GM23338 (cell line): ENCODE results near the gene FHIT. TPM values are rescaled to one million over a fixed set of nuclear protein-coding genes. Genes with fewer than 3 reads are reported as not detected.

ENCODE experiments used
- ATAC-seq: fragments of 200-7000 bp; cut with Tn5 transposase; 3 replicates; pipeline ENCODE4 v1.9.1; 2020
- DNase-seq: peaks from one replicate; pipeline ENCODE4 v3.0.0-alpha.2; 2015; ENCODE audit warnings: low spot score
- H2AFZ ChIP-seq: fragments of 200-600 bp; sonication (generic); 2 replicates; pipeline ENCODE4 v1.8.0; 2016; ENCODE audit warnings: antibody characterized with exemption, mild to moderate bottlenecking, moderate library complexity
- H3F3A ChIP-seq: fragments of 200-600 bp; sonication (generic); replicated peaks from 2 replicates; pipeline ENCODE4 v1.8.0; 2017; ENCODE audit warnings: antibody characterized with exemption, mixed run types, low read depth
- H3K27ac ChIP-seq: fragments of 200-600 bp; sonication (generic); 2 replicates; pipeline ENCODE4 v1.6.1; 2016; ENCODE audit warnings: low read depth
- H3K27me3 ChIP-seq: fragments of 200-600 bp; sonication (generic); 2 replicates; pipeline ENCODE4 v1.8.0; 2016; ENCODE audit warnings: mild to moderate bottlenecking, mixed run types, moderate library complexity; ENCODE audit not compliant: insufficient read depth
- H3K36me3 ChIP-seq: fragments of 200-600 bp; sonication (generic); 2 replicates; pipeline ENCODE4 v1.8.0; 2016; ENCODE audit warnings: mild to moderate bottlenecking; ENCODE audit not compliant: insufficient read depth
- H3K4me1 ChIP-seq: fragments of 200-600 bp; sonication (generic); 2 replicates; pipeline ENCODE4 v1.8.0; 2016; ENCODE audit warnings: mild to moderate bottlenecking, moderate library complexity; ENCODE audit not compliant: insufficient read depth
- H3K4me2 ChIP-seq: fragments of 200-600 bp; sonication (generic); 2 replicates; pipeline ENCODE4 v1.7.1; 2017; ENCODE audit warnings: mixed run types
- H3K4me3 ChIP-seq: fragments of 200-600 bp; sonication (generic); 2 replicates; pipeline ENCODE4 v1.6.1; 2016; ENCODE audit warnings: mixed run types
- H3K79me2 ChIP-seq: fragments of 200-600 bp; sonication (generic); replicated peaks from 2 replicates; pipeline ENCODE4 v1.8.0; 2017; ENCODE audit warnings: mild to moderate bottlenecking; ENCODE audit not compliant: insufficient read depth
- H3K9me2 ChIP-seq: fragments of 200-600 bp; sonication (generic); 2 replicates; pipeline ENCODE4 v1.8.0; 2017; ENCODE audit not compliant: insufficient read depth
- H4K20me1 ChIP-seq: fragments of 200-600 bp; sonication (generic); replicated peaks from 2 replicates; pipeline ENCODE4 v1.8.0; 2017; ENCODE audit warnings: mild to moderate bottlenecking; ENCODE audit not compliant: insufficient read depth
- H3K27ac Mint-ChIP-seq: 2 replicates; pipeline ENCODE4 v1.8.0; 2020; ENCODE audit warnings: inconsistent platforms, mild to moderate bottlenecking, moderate library complexity, mixed read lengths
- H3K27me3 Mint-ChIP-seq: 3 replicates; pipeline ENCODE4 v1.8.0; 2022; ENCODE audit warnings: low read depth, mild to moderate bottlenecking, moderate library complexity, mixed read lengths, inconsistent platforms; ENCODE audit not compliant: insufficient read depth, poor library complexity
- H3K36me3 Mint-ChIP-seq: 3 replicates; pipeline ENCODE4 v1.8.0; 2021; ENCODE audit warnings: low read depth, mild to moderate bottlenecking, inconsistent platforms, moderate library complexity, mixed read lengths
- H3K4me1 Mint-ChIP-seq: 3 replicates; pipeline ENCODE4 v1.8.0; 2020; ENCODE audit warnings: mild to moderate bottlenecking, inconsistent platforms, mixed read lengths
- H3K4me3 Mint-ChIP-seq: 3 replicates; pipeline ENCODE4 v1.8.0; 2021; ENCODE audit warnings: moderate library complexity, mild to moderate bottlenecking, inconsistent platforms, mixed read lengths
- H3K9me3 Mint-ChIP-seq: 3 replicates; pipeline ENCODE4 v1.8.0; 2020; ENCODE audit warnings: moderate library complexity, mild to moderate bottlenecking, inconsistent platforms, mixed read lengths
- CREB1 ChIP-seq: fragments of 250-450 bp; sonication (Bioruptor Pico); IDR thresholded peaks from 2 replicates; pipeline ENCODE4 v1.5.0; 2020; ENCODE audit warnings: low read depth, mild to moderate bottlenecking, moderate library complexity
- EZH2 ChIP-seq: fragments of 200-600 bp; sonication (generic); IDR thresholded peaks from one replicate; pipeline ENCODE4 v1.8.0; 2017; ENCODE audit warnings: antibody characterized with exemption, mild to moderate bottlenecking, low read depth; ENCODE audit not compliant: unreplicated experiment
- EZH2phosphoT487 ChIP-seq: fragments of 200-600 bp; sonication (generic); IDR thresholded peaks from one replicate; pipeline ENCODE4 v1.8.1; 2018; ENCODE audit warnings: antibody characterized with exemption; ENCODE audit not compliant: unreplicated experiment
- JUNB ChIP-seq: IDR thresholded peaks from one replicate; pipeline ENCODE4 v1.6.1; 2016; ENCODE audit warnings: antibody characterized with exemption; ENCODE audit not compliant: unreplicated experiment
- NANOG ChIP-seq: IDR thresholded peaks from 2 replicates; pipeline ENCODE4 v1.6.1; 2016; ENCODE audit warnings: antibody characterized with exemption, borderline replicate concordance
- POLR2AphosphoS5 ChIP-seq: IDR thresholded peaks from 2 replicates; pipeline ENCODE4 v1.6.1; 2016; ENCODE audit warnings: antibody characterized with exemption, low read depth
- STAT1 ChIP-seq: IDR thresholded peaks from one replicate; pipeline ENCODE4 v1.6.1; 2016; ENCODE audit warnings: antibody characterized with exemption; ENCODE audit not compliant: unreplicated experiment
- ZNF114 ChIP-seq: fragments of 250-450 bp; sonication (Bioruptor Pico); IDR thresholded peaks from 2 replicates; pipeline ENCODE4 v1.5.0; 2020; ENCODE audit warnings: mild to moderate bottlenecking, moderate library complexity
- ZNF331 ChIP-seq: fragments of 250-450 bp; sonication (Bioruptor Pico); IDR thresholded peaks from 2 replicates; pipeline ENCODE4 v1.5.0; 2020; ENCODE audit warnings: low read depth, mild to moderate bottlenecking, moderate library complexity
- polyA plus RNA-seq: library from polyadenylated mRNA; unstranded; fragments of >200 nt; fragmentation: Nextera tagmentation; extraction: Ambion mirVana; gene quantifications from 2 replicates; pipeline ENCODE4 v1.2.1, GENCODE V29; 2016
- total RNA-seq: library from RNA; depleted of rRNA; stranded (reverse); fragments of >200 nt; shearing (Covaris generic); gene quantifications from 2 replicates; pipeline ENCODE4 v1.2.3, GENCODE V29; 2014
- TF ChIP-seq, protein P1 (sequence below): IDR thresholded peaks from 2 replicates; pipeline ENCODE4 v1.6.1; 2016; ENCODE audit warnings: antibody characterized with exemption
- TF ChIP-seq, protein P2 (sequence below): IDR thresholded peaks from one replicate; pipeline ENCODE4 v1.6.1; 2018; ENCODE audit warnings: antibody characterized with exemption; ENCODE audit not compliant: unreplicated experiment
- TF ChIP-seq, protein P3 (sequence below): fragments of 250-450 bp; sonication (Bioruptor Pico); IDR thresholded peaks from 2 replicates; pipeline ENCODE4 v1.5.0; 2020; ENCODE audit warnings: mild to moderate bottlenecking, moderate library complexity
- TF ChIP-seq, protein P4 (sequence below), 2 experiments: fragments of 200-600 bp in 1 of 2; sonication (generic) in 1 of 2; conservative IDR thresholded peaks; 2 replicates each; pipeline versions ENCODE4 v1.5.1 to v1.6.1; 2016 to 2017; ENCODE audit warnings: antibody characterized with exemption in 2 of 2, low read depth in 2 of 2, mild to moderate bottlenecking in 2 of 2, moderate library complexity in 1 of 2

Gene FHIT
- total and polyA plus RNA-seq, 2 experiments from 2014 or later = 3.0 to 8.3 TPM

DNA sequence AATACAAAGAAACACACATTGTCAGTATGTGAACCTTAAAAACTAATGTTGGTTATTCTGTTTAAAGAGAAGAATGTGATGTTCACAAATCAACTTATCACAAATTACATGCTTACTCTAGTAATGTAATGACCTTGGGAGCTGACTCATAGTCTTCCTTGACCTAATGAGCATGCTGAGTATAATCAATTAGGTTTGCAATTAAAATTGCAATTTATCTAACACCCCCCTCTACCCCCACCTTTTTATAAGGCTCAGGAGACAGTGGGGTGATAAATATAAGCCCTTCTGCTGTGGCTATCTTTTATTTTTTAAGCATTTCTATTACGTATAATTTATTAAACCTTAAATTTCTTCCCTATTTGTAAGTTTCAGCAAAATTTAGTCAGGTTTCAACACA lies 1253.7 kb downstream of the FHIT start:
- Histone ChIP-seq H2AFZ (peak overlapping the region; percentile 64), H3K9me2 (peaks cover 22% of the 10 kb centered on the region), H4K20me1 (no peaks in the 10 kb centered on the region), H3K27me3 (no peaks in the 10 kb centered on the region), H3K4me1 (peaks cover 11% of the 10 kb centered on the region), H3K4me3 (no peak overlapping the region), H3K79me2 (no peaks in the 10 kb centered on the region), H3K27ac (no peak overlapping the region), H3K36me3 (no peaks in the 10 kb centered on the region), H3K4me2 (no peak overlapping the region; the same call in 1 of the 2 replicates), H3F3A (no peaks in the 10 kb centered on the region)
- Mint-ChIP-seq H3K4me1 (peaks cover 23% of the 10 kb centered on the region), H3K4me3 (no peak overlapping the region), H3K9me3 (no peaks in the 10 kb centered on the region; the same call in 2 of the 3 replicates), H3K27me3 (no peaks in the 10 kb centered on the region), H3K27ac (peak overlapping the region; percentile 84; the same call in 1 of the 2 replicates), H3K36me3 (no peaks in the 10 kb centered on the region)
- no peak for DNase-seq
- ATAC-seq = no peak
- TF ChIP-seq EZH2 (no peak), JUNB (no peak), POLR2AphosphoS5 (no peak), CREB1 (CRISPR knock-in tag) (no peak), EZH2phosphoT487 (no peak), ZNF114 (CRISPR knock-in tag) (no peak), STAT1 (no peak), ZNF331 (CRISPR knock-in tag) (no peak), NANOG (no peak)
- TF ChIP-seq, protein P1, sequence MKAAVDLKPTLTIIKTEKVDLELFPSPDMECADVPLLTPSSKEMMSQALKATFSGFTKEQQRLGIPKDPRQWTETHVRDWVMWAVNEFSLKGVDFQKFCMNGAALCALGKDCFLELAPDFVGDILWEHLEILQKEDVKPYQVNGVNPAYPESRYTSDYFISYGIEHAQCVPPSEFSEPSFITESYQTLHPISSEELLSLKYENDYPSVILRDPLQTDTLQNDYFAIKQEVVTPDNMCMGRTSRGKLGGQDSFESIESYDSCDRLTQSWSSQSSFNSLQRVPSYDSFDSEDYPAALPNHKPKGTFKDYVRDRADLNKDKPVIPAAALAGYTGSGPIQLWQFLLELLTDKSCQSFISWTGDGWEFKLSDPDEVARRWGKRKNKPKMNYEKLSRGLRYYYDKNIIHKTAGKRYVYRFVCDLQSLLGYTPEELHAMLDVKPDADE = no peak
- TF ChIP-seq, protein P2, sequence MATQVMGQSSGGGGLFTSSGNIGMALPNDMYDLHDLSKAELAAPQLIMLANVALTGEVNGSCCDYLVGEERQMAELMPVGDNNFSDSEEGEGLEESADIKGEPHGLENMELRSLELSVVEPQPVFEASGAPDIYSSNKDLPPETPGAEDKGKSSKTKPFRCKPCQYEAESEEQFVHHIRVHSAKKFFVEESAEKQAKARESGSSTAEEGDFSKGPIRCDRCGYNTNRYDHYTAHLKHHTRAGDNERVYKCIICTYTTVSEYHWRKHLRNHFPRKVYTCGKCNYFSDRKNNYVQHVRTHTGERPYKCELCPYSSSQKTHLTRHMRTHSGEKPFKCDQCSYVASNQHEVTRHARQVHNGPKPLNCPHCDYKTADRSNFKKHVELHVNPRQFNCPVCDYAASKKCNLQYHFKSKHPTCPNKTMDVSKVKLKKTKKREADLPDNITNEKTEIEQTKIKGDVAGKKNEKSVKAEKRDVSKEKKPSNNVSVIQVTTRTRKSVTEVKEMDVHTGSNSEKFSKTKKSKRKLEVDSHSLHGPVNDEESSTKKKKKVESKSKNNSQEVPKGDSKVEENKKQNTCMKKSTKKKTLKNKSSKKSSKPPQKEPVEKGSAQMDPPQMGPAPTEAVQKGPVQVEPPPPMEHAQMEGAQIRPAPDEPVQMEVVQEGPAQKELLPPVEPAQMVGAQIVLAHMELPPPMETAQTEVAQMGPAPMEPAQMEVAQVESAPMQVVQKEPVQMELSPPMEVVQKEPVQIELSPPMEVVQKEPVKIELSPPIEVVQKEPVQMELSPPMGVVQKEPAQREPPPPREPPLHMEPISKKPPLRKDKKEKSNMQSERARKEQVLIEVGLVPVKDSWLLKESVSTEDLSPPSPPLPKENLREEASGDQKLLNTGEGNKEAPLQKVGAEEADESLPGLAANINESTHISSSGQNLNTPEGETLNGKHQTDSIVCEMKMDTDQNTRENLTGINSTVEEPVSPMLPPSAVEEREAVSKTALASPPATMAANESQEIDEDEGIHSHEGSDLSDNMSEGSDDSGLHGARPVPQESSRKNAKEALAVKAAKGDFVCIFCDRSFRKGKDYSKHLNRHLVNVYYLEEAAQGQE = no peak
- TF ChIP-seq, protein P3, sequence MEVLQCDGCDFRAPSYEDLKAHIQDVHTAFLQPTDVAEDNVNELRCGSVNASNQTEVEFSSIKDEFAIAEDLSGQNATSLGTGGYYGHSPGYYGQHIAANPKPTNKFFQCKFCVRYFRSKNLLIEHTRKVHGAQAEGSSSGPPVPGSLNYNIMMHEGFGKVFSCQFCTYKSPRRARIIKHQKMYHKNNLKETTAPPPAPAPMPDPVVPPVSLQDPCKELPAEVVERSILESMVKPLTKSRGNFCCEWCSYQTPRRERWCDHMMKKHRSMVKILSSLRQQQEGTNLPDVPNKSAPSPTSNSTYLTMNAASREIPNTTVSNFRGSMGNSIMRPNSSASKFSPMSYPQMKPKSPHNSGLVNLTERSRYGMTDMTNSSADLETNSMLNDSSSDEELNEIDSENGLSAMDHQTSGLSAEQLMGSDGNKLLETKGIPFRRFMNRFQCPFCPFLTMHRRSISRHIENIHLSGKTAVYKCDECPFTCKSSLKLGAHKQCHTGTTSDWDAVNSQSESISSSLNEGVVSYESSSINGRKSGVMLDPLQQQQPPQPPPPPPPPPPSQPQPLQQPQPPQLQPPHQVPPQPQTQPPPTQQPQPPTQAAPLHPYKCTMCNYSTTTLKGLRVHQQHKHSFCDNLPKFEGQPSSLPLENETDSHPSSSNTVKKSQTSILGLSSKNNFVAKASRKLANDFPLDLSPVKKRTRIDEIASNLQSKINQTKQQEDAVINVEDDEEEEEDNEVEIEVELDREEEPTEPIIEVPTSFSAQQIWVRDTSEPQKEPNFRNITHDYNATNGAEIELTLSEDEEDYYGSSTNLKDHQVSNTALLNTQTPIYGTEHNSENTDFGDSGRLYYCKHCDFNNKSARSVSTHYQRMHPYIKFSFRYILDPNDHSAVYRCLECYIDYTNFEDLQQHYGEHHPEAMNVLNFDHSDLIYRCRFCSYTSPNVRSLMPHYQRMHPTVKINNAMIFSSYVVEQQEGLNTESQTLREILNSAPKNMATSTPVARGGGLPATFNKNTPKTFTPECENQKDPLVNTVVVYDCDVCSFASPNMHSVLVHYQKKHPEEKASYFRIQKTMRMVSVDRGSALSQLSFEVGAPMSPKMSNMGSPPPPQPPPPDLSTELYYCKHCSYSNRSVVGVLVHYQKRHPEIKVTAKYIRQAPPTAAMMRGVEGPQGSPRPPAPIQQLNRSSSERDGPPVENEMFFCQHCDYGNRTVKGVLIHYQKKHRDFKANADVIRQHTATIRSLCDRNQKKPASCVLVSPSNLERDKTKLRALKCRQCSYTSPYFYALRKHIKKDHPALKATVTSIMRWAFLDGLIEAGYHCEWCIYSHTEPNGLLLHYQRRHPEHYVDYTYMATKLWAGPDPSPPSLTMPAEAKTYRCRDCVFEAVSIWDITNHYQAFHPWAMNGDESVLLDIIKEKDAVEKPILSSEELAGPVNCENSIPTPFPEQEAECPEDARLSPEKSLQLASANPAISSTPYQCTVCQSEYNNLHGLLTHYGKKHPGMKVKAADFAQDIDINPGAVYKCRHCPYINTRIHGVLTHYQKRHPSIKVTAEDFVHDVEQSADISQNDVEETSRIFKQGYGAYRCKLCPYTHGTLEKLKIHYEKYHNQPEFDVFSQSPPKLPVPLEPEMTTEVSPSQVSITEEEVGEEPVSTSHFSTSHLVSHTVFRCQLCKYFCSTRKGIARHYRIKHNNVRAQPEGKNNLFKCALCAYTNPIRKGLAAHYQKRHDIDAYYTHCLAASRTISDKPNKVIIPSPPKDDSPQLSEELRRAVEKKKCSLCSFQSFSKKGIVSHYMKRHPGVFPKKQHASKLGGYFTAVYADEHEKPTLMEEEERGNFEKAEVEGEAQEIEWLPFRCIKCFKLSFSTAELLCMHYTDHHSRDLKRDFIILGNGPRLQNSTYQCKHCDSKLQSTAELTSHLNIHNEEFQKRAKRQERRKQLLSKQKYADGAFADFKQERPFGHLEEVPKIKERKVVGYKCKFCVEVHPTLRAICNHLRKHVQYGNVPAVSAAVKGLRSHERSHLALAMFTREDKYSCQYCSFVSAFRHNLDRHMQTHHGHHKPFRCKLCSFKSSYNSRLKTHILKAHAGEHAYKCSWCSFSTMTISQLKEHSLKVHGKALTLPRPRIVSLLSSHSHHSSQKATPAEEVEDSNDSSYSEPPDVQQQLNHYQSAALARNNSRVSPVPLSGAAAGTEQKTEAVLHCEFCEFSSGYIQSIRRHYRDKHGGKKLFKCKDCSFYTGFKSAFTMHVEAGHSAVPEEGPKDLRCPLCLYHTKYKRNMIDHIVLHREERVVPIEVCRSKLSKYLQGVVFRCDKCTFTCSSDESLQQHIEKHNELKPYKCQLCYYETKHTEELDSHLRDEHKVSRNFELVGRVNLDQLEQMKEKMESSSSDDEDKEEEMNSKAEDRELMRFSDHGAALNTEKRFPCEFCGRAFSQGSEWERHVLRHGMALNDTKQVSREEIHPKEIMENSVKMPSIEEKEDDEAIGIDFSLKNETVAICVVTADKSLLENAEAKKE (CRISPR knock-in tag) = no peak
- TF ChIP-seq, protein P4, sequence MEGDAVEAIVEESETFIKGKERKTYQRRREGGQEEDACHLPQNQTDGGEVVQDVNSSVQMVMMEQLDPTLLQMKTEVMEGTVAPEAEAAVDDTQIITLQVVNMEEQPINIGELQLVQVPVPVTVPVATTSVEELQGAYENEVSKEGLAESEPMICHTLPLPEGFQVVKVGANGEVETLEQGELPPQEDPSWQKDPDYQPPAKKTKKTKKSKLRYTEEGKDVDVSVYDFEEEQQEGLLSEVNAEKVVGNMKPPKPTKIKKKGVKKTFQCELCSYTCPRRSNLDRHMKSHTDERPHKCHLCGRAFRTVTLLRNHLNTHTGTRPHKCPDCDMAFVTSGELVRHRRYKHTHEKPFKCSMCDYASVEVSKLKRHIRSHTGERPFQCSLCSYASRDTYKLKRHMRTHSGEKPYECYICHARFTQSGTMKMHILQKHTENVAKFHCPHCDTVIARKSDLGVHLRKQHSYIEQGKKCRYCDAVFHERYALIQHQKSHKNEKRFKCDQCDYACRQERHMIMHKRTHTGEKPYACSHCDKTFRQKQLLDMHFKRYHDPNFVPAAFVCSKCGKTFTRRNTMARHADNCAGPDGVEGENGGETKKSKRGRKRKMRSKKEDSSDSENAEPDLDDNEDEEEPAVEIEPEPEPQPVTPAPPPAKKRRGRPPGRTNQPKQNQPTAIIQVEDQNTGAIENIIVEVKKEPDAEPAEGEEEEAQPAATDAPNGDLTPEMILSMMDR (conservative IDR thresholded peaks at IDR 0.05; ENCODE audit: low read depth in 2 of 2) = no peak
